ENCODE results near the gene ZNF773. TPM values are rescaled to one million over a fixed set of nuclear protein-coding genes. Genes with fewer than 3 reads are reported as not detected.
A peak's percentile ranks its signal among the peaks of the same experiment; 100 is the strongest.
"Not testable (repeated sequence)": the region's sequence is repeated elsewhere in the genome, so short reads cannot be mapped to it uniquely, and the experiment has no call there.

Gene ZNF773
- total RNA-seq, 1 donor from 2014 or later = 9.3 TPM

- Mint-ChIP-seq H3K27ac (peak within 1 kb of the TSS; percentile 70), H3K4me1 (peaks cover 6% of the 10 kb centered on the region), H3K4me3 (peak within 1 kb of the TSS; percentile 83), H3K27me3 (ENCODE audit: low read depth) (no peaks in the 10 kb centered on the region), H3K36me3 (peaks cover 60% of the 10 kb centered on the region), H3K9me3 (peaks cover 70% of the 10 kb centered on the region)
- DNase-seq (ENCODE audit: low spot score in 2 of 2, unreplicated experiment in 2 of 2) = peak; percentile 46 to 72
- no peak for TF ChIP-seq CTCF (IDR thresholded peaks at IDR 0.05; ENCODE audit: unreplicated experiment)
These were observed 22.3 kb upstream of the ZNF773 start, which contains the start of gene ZNF772 for GRCh38 chr19:57477191-57478008. Gene ZNF772, minus strand, starts transcription at chr19:57477566. Its CDS starts 257 bp downstream, at chr19:57477309.

- H3K36me3 Mint-ChIP-seq = peaks cover 49% of the 10 kb centered on the region
- peaks cover 56% of the 10 kb centered on the region for H3K9me3 Mint-ChIP-seq
- H3K4me3 Mint-ChIP-seq = peak within 1 kb of the TSS; percentile 66
- not testable (repeated sequence) for H3K27me3 Mint-ChIP-seq (ENCODE audit: low read depth); H3K4me1 Mint-ChIP-seq
- H3K27ac Mint-ChIP-seq = peak within 1 kb of the TSS; percentile 43
- peak; percentile 81 to 88 for DNase-seq (ENCODE audit: low spot score in 2 of 2, unreplicated experiment in 2 of 2)
These were observed 12.1 kb upstream of the ZNF773 start, which contains the start of gene ZNF419 for GRCh38 chr19:57487477-57488298. Gene ZNF419, plus strand, starts transcription at chr19:57487750. Its CDS starts 201 bp downstream, at chr19:57487951.

GRCh38 chr19:57488299-57488644 is 11.5 kb upstream of the ZNF773 start:
- H3K27me3 Mint-ChIP-seq (ENCODE audit: low read depth); H3K4me1 Mint-ChIP-seq; DNase-seq (ENCODE audit: low spot score in 2 of 2, unreplicated experiment in 2 of 2): not testable (repeated sequence)
- H3K4me3 Mint-ChIP-seq = peak overlapping the region; percentile 66
- H3K9me3 Mint-ChIP-seq = peaks cover 62% of the 10 kb centered on the region
- peak overlapping the region; percentile 43 for H3K27ac Mint-ChIP-seq
- peaks cover 55% of the 10 kb centered on the region for H3K36me3 Mint-ChIP-seq

GRCh38 chr19:57499332-57499679 is 432 bp upstream of the ZNF773 start:
- not testable (repeated sequence) for H3K27ac Mint-ChIP-seq; H3K4me1 Mint-ChIP-seq; DNase-seq (ENCODE audit: low spot score in 2 of 2, unreplicated experiment in 2 of 2); H3K27me3 Mint-ChIP-seq (ENCODE audit: low read depth)
- Mint-ChIP-seq H3K4me3 (peak overlapping the region; percentile 67), H3K9me3 (peaks cover 64% of the 10 kb centered on the region), H3K36me3 (peaks cover 64% of the 10 kb centered on the region)

- H3K27me3 Mint-ChIP-seq (ENCODE audit: low read depth); H3K4me1 Mint-ChIP-seq; DNase-seq (ENCODE audit: low spot score in 2 of 2, unreplicated experiment in 2 of 2): not testable (repeated sequence)
- Mint-ChIP-seq H3K4me3 (peak overlapping the region; percentile 67), H3K27ac (peak overlapping the region; percentile 60), H3K9me3 (peaks cover 62% of the 10 kb centered on the region), H3K36me3 (peaks cover 64% of the 10 kb centered on the region)
These were observed 662 bp downstream of the ZNF773 start for GRCh38 chr19:57500400-57500799.

- Mint-ChIP-seq H3K4me1 (no peaks in the 10 kb centered on the region), H3K4me3 (no peak overlapping the region), H3K9me3 (peaks cover 75% of the 10 kb centered on the region), H3K27me3 (ENCODE audit: low read depth) (no peaks in the 10 kb centered on the region), H3K36me3 (peaks cover 86% of the 10 kb centered on the region), H3K27ac (no peak overlapping the region)
- TF ChIP-seq CTCF (IDR thresholded peaks at IDR 0.05; ENCODE audit: unreplicated experiment) = no peak
- no peak for DNase-seq (ENCODE audit: low spot score in 2 of 2, unreplicated experiment in 2 of 2)
These were observed 6.4 kb downstream of the ZNF773 start for GRCh38 chr19:57506163-57506562.

- peaks cover 81% of the 10 kb centered on the region for H3K9me3 Mint-ChIP-seq
- no peaks in the 10 kb centered on the region for H3K4me1 Mint-ChIP-seq
- no peaks in the 10 kb centered on the region for H3K27me3 Mint-ChIP-seq (ENCODE audit: low read depth)
- no peak for DNase-seq (ENCODE audit: low spot score in 2 of 2, unreplicated experiment in 2 of 2)
- H3K4me3 Mint-ChIP-seq = no peak overlapping the region
- peaks cover 79% of the 10 kb centered on the region for H3K36me3 Mint-ChIP-seq
- no peak overlapping the region for H3K27ac Mint-ChIP-seq
- no peak for TF ChIP-seq CTCF (IDR thresholded peaks at IDR 0.05; ENCODE audit: unreplicated experiment)
These were observed 11.7 kb downstream of the ZNF773 start for GRCh38 chr19:57511484-57511883.

Data from mesothelial cell of epicardium (in vitro differentiated cells).